Measurements from ENCODE around the gene MARCHF9.

- TF ChIP-seq GATA2 (IDR thresholded peaks at IDR 0.05; ENCODE audit: low read depth, low read length) (no peak), GATA3 (IDR thresholded peaks at IDR 0.05; ENCODE audit: low read depth, low read length) (no peak)
Observed at GRCh38 chr12:57771236-57771872, 16.5 kb downstream of the MARCHF9 start.
